Measurements from ENCODE around the gene PRDM11. TPM values are rescaled to one million over a fixed set of nuclear protein-coding genes. Genes with fewer than 3 reads are reported as not detected.

The PRDM11 gene
- total RNA-seq, 1 donor = 6.5 TPM

GRCh38 chr11:45280449-45280848 lies 134.0 kb downstream of the PRDM11 start:
- TF ChIP-seq CTCF (IDR thresholded peaks at IDR 0.05; ENCODE audit: insufficient read depth, low read depth, low read length) = no peak
- no peak overlapping the region for H3K4me3 ChIP-seq (ENCODE audit: low read depth, low read length)
- no peak for DNase-seq (ENCODE audit: low read depth)

- TF ChIP-seq CTCF (IDR thresholded peaks at IDR 0.05; ENCODE audit: insufficient read depth, low read depth, low read length) = no peak
- H3K4me3 ChIP-seq (ENCODE audit: low read depth, low read length) = no peak overlapping the region
- DNase-seq (ENCODE audit: low read depth) = no peak
Measured at GRCh38 chr11:45282081-45282480, 135.6 kb downstream of the PRDM11 start.

Other genes with a start within 250 kb of the PRDM11 start
- 25.8 and 38.4 TPM in 2 replicates for gene TP53I11, start 195.8 kb upstream of the PRDM11 start, total RNA-seq
- not detected in 2 replicates for gene SYT13, start 139.7 kb downstream of the PRDM11 start, total RNA-seq